HuH-7 (cell line): ENCODE data around the gene RBM46.
A peak's percentile ranks its signal among the peaks of the same experiment; 100 is the strongest.

Source experiments
- DNase-seq: peaks from one replicate; pipeline ENCODE4 v3.0.0; 2011; ENCODE audit warnings: low spot score

RBM46 gene, protein sequence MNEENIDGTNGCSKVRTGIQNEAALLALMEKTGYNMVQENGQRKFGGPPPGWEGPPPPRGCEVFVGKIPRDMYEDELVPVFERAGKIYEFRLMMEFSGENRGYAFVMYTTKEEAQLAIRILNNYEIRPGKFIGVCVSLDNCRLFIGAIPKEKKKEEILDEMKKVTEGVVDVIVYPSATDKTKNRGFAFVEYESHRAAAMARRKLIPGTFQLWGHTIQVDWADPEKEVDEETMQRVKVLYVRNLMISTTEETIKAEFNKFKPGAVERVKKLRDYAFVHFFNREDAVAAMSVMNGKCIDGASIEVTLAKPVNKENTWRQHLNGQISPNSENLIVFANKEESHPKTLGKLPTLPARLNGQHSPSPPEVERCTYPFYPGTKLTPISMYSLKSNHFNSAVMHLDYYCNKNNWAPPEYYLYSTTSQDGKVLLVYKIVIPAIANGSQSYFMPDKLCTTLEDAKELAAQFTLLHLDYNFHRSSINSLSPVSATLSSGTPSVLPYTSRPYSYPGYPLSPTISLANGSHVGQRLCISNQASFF

DNA sequence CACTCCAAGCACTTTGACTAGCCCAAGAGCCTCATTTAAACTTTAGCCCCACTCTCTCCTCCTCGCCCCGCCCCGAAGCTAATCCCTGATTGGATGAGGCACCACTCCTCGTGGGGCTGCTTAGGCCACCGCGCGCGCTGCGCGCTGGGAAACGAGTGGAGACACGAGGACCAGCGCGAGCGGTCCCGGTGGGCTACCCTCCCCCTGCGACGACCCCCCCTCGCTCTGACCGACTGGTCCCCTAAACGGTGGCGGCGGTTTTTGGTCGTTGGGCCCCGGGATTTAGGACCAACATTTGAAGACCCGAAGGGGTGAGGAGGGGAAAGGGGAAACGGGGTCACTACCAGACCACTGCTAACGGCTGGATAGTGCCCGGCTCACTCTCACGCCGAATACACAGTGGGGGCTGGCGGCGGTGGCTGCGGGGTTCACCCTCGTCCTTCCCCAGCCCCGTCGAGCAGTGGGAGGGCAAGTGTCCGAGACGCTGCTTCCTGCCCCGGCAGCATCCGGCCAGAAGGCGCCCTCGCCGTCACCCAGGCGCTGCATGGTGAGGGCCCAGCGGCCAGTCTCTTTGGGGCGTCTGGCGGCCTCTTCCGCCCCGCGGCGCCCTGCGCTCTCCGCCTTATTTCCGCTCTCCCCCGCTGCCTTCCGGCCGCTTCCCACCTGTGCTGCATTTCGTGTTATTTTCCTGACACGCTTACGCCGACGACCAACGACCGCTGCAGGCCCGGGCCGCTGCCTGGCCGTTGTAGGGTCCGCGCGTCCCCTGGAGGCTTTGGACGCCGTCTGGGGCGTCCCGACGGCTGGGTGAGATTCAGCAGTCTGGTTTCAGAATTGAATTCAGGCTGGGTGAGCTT, at the start of gene RBM46:
TSS of gene RBM46 (plus strand) at position 147 of the 857 bp plus-strand sequence. CDS start 15,481 bp downstream, outside the sequence.
- no peak for DNase-seq

GRCh38 chr4:154731756-154732155, 49.3 kb upstream of the RBM46 start:
- no peak for DNase-seq

DNA sequence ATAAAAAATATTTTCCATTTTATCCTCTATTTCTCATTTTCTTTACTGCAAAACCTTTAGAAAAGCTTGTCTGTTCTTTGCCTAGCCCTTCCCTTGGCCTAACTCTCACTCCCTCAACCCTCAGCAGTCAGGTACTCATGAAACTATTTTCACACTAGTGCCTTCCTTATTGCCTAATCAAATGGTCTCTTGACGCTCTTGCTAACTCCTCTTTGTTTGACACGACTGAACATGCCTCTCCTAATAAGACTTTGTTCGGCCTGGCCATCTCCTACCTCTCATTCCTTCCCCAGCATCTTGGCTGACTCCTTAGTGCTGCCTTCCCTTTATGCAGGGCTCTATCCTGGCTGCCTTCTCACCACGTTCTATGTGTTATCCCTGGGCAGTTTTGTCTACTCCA, 48.4 kb upstream of the RBM46 start:
- no peak for DNase-seq

- no peak for DNase-seq
Observed at GRCh38 chr4:154736770-154737169, 44.3 kb upstream of the RBM46 start.

GRCh38 chr4:154738426-154738825, 42.6 kb upstream of the RBM46 start:
- DNase-seq, result no peak

- DNase-seq, result no peak
Observed at GRCh38 chr4:154739111-154739510, 42.0 kb upstream of the RBM46 start.

GRCh38 chr4:154740462-154740861, 40.6 kb upstream of the RBM46 start:
- DNase-seq, result no peak

GRCh38 chr4:154741131-154741665, 39.9 kb upstream of the RBM46 start:
- no peak for DNase-seq

DNA sequence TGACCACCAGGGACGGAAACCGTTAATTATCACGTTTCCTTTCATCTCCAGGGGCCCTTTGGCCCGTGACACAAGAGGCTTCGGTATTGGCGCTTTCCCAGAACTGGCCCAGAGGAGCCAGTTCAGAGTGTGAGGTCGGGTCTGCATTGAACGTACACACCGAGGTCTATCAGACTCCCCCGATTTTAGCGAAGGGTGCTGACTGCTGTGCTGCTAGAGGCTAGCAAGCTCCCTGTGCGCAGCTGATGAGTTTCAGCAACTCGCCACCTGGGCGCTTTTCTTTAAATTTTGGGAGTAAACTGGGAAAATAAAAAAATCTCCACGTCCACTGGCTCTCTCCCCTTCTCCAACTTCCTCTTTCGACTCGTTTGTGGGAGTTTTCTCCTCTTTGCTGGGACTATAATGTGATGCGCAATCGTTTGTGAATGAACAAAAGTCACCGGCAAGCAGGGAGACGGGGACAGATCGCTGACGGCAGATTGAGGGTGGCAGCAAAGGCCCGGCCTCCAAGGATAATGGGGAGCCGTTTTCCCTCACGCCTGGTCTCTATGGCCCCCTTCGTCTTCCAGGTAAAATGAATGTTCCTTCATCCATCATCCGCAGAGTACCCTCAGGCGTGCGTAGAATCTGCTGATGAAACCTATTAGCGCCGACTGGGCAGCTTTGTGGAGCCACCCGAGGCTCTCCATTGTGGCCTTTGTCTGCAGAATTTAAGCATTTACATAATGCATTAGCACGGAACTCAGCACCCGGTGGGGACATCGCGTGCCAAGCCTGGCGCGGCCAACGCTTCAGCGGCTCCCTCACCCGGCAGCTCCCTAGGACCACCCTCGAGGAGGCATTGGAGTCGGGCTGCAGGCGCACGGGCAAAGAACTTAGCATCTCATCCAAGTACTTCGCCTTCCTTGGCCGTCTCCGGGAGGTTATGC, 38.9 kb upstream of the RBM46 start:
- DNase-seq, result no peak

GRCh38 chr4:154743683-154744340, 37.3 kb upstream of the RBM46 start, which contains the start of gene LRAT:
LRAT (plus strand) TSS chr4:154744000; CDS start chr4:154744327, 327 bp downstream.
- DNase-seq, result no peak

DNA sequence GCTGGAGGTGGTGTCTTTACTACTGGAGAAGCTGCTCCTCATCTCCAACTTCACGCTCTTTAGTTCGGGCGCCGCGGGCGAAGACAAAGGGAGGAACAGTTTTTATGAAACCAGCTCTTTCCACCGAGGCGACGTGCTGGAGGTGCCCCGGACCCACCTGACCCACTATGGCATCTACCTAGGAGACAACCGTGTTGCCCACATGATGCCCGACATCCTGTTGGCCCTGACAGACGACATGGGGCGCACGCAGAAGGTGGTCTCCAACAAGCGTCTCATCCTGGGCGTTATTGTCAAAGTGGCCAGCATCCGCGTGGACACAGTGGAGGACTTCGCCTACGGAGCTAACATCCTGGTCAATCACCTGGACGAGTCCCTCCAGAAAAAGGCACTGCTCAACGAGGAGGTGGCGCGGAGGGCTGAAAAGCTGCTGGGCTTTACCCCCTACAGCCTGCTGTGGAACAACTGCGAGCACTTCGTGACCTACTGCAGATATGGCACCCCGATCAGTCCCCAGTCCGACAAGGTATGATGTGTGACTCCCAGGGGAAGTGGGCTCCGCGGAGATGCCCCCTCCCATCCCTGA, 36.6 kb upstream of the RBM46 start:
- DNase-seq, result no peak

DNA sequence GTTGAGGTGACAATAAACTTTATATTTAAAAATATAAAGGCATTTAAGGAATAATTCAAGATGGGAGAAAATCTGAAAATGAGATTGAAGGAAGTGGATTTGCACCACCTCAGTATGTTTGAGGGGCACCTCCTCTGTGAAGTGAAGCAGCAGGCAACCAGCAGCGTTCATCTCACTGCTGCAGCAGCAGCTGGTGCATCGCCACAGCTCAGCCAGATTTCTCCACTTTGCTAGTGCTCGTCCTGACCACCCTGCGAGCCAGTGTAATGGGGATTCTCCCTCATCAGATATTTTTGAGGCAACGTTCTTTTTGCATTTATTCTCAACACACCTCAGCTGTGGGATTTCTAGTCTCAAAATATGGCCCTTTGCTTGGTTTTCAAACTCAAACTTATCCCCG, 23.4 kb upstream of the RBM46 start:
- no peak for DNase-seq

DNA sequence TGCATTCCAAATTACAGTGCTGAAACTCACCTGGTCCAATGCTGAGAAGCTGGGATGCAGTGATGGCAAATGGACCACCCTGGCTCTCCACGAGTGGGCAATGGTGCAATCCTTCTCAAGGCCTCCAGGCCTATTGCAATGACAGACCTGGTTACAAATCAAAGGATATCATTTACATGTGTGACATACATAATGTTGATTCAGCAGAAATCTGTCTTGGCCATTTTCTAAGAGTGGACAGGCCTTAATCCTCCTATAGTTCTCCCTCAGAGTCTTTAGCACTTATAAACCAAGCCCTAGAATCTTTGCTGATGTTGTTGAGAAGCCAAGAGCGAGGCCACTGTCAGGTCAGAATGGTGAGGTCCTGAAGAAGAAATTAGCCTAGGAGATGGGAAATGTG, 20.2 kb upstream of the RBM46 start:
- DNase-seq, result no peak

DNA sequence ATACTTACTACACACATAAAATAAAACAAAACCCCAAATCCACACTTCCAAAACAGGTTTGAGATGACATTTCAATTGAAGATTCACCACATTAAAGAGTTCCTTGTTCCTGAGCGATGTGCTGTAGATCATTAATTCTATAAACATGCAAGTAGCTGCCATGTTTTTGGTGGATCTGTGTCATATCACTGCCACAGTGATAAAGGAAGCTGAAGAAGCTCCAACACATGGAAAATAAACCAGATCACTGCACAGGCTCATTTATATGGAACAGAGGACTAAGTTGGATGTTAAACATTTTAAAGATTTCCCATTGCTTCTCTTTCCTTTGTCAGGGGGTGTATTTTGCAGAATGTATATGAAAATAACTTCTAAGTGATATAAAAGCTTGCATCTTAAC, 2.8 kb upstream of the RBM46 start:
- no peak for DNase-seq

DNA sequence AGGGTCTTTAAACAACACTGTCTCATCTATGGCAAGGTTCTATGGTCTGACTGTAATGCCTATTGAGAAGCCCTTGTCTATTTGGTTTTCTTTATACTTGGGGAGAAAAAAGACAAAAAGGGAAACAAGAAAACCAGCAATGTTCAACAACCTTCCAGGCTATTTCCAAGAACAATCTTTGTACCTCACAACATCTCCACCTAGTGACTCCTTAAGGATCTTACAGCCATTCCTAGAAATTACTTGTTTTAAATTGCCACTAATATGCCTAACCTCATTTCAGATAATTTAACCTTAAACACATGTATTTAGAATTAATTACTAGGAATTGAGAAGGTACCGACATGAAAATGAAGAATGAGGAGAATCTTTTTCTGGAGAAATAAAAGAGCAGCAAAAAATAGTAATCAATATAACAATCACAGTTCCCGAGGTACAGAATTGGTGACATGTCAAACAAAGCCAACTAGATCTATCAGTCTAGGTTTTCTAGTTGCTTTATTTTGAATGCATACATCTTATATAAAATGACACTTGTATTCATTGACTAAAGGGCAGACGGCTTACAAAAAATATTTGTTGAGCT, 1.6 kb upstream of the RBM46 start:
- DNase-seq, result peak; percentile 39

GRCh38 chr4:154781983-154782293, 866 bp downstream of the RBM46 start:
- no peak for DNase-seq

DNA sequence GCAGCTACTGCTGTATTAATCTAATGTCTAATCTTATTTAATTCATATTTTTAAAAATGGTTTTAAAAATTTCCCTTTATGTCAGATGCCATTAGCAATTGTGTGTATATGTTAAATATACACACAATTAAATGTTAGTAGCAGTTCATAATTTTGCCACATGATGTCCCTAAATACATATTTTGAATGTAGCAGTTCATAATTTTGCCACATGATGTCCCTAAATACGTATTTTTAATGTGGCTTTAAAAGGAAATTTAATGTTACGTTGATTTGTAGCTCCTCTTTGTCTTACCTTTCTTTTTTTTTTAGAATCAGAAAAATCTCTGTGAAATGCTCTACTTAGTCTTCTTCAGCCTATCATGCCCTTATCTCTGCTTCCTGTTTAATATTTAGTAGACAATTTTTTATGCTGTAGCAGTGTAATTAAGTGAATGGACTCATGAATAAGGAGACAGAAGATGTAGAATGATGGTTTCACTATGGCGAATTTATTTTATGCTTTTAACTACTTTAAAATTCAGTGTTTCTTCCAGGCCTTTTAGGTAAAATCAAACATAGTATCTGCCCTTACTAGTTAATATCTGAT, 26.1 kb downstream of the RBM46 start:
- no peak for DNase-seq

DNA sequence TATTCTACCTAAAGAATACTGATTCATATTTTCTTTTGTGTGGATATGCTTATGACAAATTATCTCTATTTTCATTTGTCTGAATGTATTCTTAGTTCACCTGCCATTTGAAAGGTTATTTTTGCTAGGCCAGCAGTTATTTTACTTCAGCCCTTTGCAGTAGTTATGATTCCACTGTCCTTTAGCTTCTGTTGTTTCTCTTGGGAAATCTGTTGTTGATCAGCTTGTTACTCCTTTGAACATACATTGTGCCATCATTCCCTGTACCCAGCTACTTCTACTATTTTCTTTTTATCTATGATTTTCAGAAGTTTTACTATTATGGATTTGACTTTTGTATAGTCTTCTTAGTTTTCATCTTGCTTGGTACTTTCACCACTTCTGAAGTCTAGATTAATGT, 37.2 kb downstream of the RBM46 start:
- no peak for DNase-seq

GRCh38 chr4:154822775-154823174, 41.7 kb downstream of the RBM46 start:
- no peak for DNase-seq

DNA sequence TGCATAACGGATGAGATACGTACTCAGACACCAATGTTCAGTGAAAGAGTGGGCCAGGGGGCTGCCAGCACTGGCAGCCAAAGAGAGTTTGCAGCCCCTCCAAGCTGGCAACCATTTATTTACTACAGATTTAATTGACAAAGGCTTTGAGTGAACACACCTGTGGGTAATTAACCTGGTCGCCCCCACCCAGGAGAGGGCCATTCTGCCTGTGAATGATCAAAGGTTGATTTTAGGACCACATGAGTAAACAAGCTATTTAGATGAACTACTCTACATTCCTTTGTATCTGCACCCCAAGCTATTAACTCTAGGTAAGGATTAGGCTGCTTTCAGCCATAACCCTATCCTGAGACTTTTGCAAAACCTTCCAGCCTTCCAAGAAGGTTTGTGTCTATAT, 55.0 kb downstream of the RBM46 start:
- no peak for DNase-seq
